ENCODE measurements around the gene INMT.

GRCh38 chr7:30790356-30790755 is 38.4 kb downstream of the INMT start:
- TF ChIP-seq CTCF (IDR thresholded peaks at IDR 0.05; ENCODE audit: low read depth, low read length, missing input control) (no peak), MAX (IDR thresholded peaks at IDR 0.05) (no peak), ZBTB33 (IDR thresholded peaks at IDR 0.05) (no peak), REST (IDR thresholded peaks at IDR 0.05) (no peak), ATF3 (IDR thresholded peaks at IDR 0.05) (no peak), EGR1 (IDR thresholded peaks at IDR 0.05; ENCODE audit: low read depth in 2 of 2) (no peak), TAF1 (conservative IDR thresholded peaks at IDR 0.05) (no peak), RXRA (IDR thresholded peaks at IDR 0.05) (no peak)
